HEK293 (cell line): ENCODE data around the gene CKAP4.

Experiments
- GLIS1 ChIP-seq: fragments of 450-650 bp; formaldehyde crosslinking; IDR thresholded peaks from 2 replicates; pipeline ENCODE4 v1.5.1; 2016; ENCODE audit warnings: missing biosample characterization, missing genetic modification characterization
- HOXD13 ChIP-seq: sonication (generic); formaldehyde crosslinking; IDR thresholded peaks from 2 replicates; pipeline ENCODE4 v1.8.0; 2022; ENCODE audit warnings: missing genetic modification reagents, borderline replicate concordance
- SP2 ChIP-seq: fragments of 450-650 bp; formaldehyde crosslinking; IDR thresholded peaks from 2 replicates; pipeline ENCODE4 v1.5.1; 2016; ENCODE audit warnings: missing biosample characterization, missing genetic modification characterization
- ZBTB1 ChIP-seq: fragments of 450-650 bp; formaldehyde crosslinking; IDR thresholded peaks from 2 replicates; pipeline ENCODE4 v1.5.1; 2016; ENCODE audit warnings: missing biosample characterization, missing genetic modification characterization
- ZNF37A ChIP-seq: fragments of 450-650 bp; IDR thresholded peaks from 2 replicates; pipeline ENCODE4 v1.5.1; 2018; ENCODE audit warnings: missing biosample characterization, missing genetic modification characterization
- ZNF561 ChIP-seq: fragments of 450-650 bp; IDR thresholded peaks from 2 replicates; pipeline ENCODE4 v1.5.1; 2018; ENCODE audit warnings: missing biosample characterization, missing genetic modification characterization, borderline replicate concordance
- TF ChIP-seq, protein P1 (sequence below): fragments of 450-650 bp; formaldehyde crosslinking; IDR thresholded peaks from 2 replicates; pipeline ENCODE4 v1.5.1; 2016; ENCODE audit warnings: missing biosample characterization, missing genetic modification characterization
- TF ChIP-seq, protein P2 (sequence below): fragments of 450-650 bp; formaldehyde crosslinking; IDR thresholded peaks from 2 replicates; pipeline ENCODE4 v1.5.1; 2017; ENCODE audit warnings: missing biosample characterization, missing genetic modification characterization

DNA sequence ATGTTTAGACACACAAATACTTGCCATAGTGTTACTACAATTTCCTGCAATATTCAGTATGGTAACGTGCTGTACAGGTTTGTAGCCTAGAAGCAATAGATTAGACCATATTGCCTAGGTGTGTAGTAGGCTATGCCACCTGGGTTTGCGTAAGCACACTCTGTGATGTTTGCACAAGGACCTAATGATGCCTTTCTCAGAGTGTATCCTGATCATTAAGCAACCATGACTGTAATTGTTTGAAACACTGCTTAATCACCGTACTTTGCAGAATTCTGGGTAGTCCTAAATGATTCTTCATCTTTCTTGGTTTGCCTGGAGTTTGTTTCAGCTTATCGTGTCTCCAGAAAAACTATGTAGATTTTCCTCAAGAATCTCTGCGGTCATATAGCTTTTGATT, 43.5 kb upstream of the CKAP4 start:
- TF ChIP-seq ZNF561 (tag by site-specific recombination) (no peak), HOXD13 (no peak), ZNF37A (tag by site-specific recombination) (no peak), GLIS1 (tag by site-specific recombination) (no peak), ZBTB1 (tag by site-specific recombination) (no peak), SP2 (tag by site-specific recombination) (no peak)
- TF ChIP-seq, protein P1, sequence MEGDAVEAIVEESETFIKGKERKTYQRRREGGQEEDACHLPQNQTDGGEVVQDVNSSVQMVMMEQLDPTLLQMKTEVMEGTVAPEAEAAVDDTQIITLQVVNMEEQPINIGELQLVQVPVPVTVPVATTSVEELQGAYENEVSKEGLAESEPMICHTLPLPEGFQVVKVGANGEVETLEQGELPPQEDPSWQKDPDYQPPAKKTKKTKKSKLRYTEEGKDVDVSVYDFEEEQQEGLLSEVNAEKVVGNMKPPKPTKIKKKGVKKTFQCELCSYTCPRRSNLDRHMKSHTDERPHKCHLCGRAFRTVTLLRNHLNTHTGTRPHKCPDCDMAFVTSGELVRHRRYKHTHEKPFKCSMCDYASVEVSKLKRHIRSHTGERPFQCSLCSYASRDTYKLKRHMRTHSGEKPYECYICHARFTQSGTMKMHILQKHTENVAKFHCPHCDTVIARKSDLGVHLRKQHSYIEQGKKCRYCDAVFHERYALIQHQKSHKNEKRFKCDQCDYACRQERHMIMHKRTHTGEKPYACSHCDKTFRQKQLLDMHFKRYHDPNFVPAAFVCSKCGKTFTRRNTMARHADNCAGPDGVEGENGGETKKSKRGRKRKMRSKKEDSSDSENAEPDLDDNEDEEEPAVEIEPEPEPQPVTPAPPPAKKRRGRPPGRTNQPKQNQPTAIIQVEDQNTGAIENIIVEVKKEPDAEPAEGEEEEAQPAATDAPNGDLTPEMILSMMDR (tag by site-specific recombination), result no peak
- TF ChIP-seq, protein P2, sequence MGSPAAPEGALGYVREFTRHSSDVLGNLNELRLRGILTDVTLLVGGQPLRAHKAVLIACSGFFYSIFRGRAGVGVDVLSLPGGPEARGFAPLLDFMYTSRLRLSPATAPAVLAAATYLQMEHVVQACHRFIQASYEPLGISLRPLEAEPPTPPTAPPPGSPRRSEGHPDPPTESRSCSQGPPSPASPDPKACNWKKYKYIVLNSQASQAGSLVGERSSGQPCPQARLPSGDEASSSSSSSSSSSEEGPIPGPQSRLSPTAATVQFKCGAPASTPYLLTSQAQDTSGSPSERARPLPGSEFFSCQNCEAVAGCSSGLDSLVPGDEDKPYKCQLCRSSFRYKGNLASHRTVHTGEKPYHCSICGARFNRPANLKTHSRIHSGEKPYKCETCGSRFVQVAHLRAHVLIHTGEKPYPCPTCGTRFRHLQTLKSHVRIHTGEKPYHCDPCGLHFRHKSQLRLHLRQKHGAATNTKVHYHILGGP, result no peak
